Adrenal gland (tissue), 5 donors: ENCODE data around the gene RPLP2.

Experiments used
- CTCF ChIP-seq, 6 experiments: fragments of 450-650 bp in 4 of 6; fragments of 200-600 bp in 2 of 6; sonication (generic) in 1 of 6; IDR thresholded peaks; 1 replicate in 5 of 6; 2 replicates in 1 of 6; pipeline versions ENCODE4 v1.5.1 to v1.8.0; 2016 to 2021; ENCODE audit warnings: antibody characterized with exemption in 6 of 6, mild to moderate bottlenecking in 2 of 6, moderate library complexity in 1 of 6
- POLR2A ChIP-seq, 2 donors: fragments of 450-650 bp; IDR thresholded peaks; one replicate each; pipeline ENCODE4 v1.6.1; 2017; ENCODE audit warnings: antibody characterized with exemption in 2 of 2, mild to moderate bottlenecking in 2 of 2, moderate library complexity in 1 of 2
- donor health status: DM: no; HTN: no; CAD: no.

- TF ChIP-seq CTCF (IDR thresholded peaks at IDR 0.05), result no peak
- TF ChIP-seq POLR2A (IDR thresholded peaks at IDR 0.05), result no peak
These were observed 41.3 kb downstream of the RPLP2 start for GRCh38 chr11:850775-851763.
